Measurements from ENCODE around the gene TBC1D22A.

Gene TBC1D22A

DNA sequence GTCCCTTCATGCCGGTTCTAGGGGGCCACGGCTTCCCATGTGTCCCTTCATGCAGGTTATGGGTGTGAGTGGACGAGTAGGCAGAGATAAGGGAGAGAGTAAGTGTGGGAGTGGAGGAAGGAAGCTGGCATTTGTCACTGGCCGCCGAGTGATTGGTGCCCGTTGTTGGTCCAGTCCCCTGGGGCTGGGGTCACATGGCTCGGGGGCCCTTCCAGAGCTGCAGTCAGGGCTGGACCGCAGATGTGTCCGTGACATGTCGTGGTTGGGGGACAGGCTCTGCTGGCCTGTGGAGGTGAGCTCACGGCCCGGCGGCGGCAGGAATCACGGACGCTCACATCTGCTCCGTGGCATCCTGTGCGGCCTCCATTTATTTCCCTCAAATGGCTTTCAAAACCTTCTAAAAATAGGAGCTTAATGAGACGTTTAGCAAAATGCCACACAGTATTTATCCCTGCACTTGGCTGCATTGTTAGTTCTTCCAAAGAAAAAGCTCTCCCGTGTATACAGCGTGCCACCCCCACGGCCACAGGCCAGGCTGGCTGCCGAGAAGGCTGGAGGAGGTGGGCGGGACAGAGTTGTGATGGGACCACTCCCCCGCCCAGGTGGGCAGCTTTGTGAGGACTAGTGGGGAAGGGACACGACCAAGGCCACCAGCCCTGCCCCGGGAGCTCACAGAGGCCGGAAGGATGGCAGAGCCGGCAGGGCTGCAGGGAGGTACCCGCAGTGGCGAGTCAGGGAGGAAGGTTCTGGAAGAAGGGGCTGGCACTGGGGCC lies 386.7 kb downstream of the TBC1D22A start:
- no peak for DNase-seq

DNA sequence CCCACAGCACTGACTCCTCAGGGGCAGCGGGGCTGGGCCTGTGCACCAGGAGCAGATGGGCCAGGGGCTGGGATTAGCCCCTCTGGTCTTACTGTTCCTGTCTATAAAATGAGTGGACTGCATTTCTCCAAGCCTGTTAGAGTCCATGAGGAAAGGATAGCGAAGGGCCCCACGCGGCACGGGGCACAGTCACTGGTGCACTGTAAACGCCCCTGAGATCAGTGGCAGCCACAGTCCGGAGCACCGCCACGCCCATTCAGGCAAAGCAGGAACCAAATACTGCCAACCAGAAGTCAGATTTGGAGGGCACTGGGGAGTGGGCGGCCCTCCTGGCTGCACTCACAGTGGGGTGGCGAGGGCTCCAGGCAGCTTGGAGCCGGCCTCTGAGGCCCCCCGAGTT lies 387.5 kb downstream of the TBC1D22A start:
- DNase-seq: no peak

DNA sequence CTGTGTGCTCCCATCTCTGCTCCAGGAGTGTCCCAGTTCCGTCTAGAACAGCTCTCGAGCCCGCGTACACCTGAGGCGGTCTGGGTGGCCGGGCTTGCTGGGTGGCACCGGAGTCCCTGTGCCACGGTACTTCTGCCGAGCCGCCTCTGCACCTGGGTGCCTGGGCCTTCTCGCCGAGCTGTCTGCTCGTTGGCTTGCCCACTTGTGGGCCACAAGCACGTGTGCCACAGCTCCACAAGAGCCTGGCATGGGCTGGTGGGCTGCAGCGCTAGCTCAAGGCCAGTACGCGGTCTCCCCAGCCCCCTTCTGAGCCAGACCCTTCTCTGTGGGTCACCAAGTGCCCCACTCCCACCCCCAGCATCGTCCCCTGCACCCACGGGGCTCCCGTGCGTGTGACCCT lies 388.0 kb downstream of the TBC1D22A start:
- no peak for DNase-seq

DNA sequence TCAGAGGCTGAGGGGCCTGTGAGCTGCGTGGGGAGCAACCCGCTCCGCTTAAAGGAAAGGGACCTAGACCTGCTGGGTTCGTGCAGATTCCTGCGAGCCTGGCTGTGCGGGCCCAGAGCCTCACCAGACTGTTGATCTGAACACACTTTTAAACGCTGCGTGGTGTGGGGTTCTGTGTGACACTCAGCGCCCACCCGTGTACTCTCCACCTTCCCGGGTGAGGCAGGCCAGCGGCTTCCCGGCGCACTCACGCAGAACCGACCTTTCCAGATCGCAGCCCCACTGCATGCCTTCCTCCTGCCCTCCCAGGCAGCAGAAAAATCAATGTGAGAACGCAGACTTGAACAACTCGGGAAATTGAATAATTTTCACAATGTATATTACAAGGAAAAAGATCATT lies 388.6 kb downstream of the TBC1D22A start:
- no peak for DNase-seq

DNA sequence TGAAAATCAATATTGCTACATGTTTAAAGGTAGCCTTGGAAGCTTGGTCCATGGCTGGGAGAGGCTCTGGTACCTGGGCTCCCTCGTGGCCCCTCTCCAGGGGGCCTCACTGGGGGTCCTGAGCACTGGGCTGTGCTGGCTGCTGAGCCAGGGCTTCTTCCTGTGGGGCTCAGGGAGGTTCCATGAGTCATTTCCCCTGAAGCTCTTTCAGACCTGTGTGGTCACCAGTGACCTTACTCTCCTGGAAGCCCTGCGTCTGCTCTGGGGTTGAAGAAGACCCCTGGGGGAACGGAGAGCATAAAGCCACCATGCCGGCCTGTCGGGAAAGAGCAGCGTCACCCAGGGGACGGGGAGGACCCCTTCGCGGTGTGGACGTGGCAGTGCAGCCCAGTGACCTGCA lies 389.0 kb downstream of the TBC1D22A start:
- DNase-seq: no peak

DNA sequence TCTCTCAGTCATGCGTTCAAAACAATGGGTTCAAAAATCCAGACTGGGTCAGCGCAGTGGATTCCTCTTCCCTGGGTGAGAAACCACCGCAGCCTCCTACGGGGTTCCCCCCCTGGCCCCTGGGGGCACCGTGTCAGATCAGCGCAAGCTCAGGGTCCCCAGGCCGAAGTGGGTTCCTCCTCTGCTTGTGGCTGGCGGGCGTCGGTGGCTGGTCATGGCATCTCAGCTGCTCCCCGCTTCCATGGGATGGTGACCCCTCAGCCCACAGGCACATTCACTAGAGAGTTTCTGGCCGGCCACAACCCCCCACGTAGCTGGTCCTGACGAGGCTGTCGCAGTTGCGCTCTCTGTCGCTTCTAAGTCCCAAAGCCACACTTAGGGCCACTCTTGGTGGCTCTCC lies 389.8 kb downstream of the TBC1D22A start:
- no peak for DNase-seq

DNA sequence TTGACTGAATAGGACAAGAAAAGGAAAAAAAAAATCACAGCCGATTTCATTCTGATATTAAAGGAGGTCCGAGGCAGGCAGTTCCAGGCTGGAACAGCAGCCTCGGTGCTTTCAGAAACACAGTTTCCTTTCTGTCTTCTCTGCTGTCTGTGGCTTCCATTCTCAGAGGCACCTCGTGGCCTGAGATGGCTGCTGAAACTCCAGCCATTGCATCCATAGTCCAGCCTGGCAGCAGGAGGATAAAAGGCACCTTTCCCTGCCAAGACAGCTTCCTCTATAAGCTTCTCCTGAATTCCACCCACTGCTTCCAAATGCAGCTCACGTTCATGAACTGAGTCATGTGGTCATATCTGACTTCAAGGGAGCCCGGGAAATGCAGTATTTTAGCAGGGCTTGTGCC lies 390.5 kb downstream of the TBC1D22A start:
- DNase-seq: no peak

DNA sequence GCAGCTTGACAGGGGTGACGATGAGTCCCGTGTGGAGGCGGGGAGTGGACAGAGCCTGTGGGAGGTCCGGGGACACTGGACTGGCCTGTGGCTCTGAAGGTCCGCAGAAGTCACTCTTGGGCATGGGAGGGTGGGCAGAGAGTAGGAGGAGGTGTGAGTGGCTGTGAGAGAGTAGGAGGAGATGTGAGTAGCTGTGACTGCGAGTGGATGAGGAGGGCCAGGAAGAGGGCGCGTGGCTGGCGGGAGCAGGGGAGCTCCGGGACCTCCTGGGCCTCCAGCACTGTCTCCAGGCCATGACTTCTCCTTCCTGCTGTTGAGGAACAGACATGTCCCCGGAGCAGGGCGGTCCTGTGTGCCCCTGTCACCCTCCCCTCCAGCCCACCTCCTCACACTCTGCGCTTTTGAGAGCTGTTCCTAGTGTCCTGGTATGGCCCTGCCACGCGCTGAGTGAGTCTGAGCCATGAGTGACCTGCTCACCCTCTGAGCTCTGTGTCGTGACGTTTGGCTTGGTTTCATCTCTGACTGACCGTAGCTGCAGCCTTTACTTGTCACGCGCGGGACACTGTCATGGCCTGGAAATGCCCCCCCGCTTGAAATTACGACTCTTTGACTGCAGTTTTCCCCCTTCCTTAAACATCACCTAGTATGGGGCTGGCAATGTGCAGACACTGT lies 391.5 kb downstream of the TBC1D22A start:
- DNase-seq: no peak

DNA sequence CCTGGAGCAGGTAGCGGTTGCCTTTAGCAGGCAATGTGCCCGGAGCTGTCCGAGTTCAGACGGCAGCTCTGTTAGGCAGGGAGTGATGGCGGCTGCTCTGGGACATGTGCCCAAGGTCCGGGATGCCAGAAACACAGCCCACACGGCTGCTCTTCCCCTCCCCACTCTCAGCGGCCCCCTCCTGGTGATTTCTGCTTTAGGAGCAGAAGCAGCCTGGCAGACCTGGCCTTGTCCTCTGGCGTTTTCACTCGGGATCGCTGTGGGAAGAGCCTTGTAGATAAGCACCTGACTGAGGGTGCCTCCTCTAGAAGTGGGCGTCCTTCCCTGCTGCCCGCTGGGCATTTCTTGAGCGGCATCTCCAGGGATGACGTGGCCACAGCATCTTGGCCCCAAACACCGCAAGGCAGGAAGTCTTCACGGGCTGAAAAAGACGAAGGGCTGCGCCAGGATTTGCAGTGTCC lies 392.2 kb downstream of the TBC1D22A start:
- no peak for DNase-seq

DNA sequence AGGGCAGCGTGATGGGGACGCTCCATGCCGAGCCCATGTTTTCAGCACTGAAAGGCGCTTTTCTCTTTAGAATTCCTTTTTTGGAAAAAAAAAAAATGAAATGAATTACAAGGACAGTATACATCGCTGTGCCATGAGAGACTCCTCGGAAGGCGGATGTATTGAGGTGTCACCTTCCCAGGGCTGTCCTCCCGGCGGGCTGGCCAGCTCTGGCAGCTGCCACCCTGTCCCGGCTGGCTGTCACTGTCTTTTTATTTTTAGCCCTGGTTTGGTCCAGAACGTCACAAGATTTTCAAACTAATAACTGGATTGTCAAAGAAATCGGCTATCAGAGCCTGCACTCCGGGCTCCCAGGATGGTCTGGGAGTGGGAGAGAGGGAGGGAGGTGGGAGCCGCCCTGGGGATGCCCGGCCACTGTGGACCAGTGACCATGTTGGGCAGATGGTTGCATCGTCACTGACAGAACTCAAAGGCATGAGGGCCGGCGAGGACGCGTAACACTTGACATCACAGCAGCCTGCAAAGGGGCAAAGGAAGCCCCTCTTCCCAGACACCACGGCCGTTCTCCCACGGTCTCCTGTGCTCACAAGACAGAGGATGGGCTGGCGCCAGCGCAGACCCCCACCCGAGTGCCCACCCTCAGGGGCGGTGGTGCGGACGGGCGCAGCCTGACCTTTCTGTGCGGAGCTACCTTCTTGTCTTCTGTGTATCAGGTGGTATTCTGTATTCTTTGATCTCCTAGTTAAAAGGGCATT lies 392.9 kb downstream of the TBC1D22A start:
- no peak for DNase-seq

DNA sequence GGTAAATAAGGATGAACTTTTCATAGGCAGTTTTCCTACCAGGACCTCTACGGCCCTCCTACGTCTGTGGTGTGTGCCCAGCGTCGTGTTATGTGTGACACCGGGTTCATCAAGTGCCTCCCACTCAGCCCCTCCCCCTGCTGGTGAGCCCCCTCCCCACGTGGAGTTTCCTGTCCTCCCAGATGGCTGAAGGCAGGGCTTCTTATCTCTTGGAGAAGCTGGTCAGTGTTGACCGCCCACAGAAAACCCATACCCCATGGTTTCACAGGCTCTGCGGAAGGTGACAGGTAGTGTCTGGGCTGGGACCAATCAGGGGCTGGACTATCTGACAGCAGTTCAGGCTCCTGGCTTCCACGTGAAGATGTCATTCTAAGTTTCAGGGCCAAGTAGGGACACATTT lies 393.5 kb downstream of the TBC1D22A start:
- no peak for DNase-seq

DNA sequence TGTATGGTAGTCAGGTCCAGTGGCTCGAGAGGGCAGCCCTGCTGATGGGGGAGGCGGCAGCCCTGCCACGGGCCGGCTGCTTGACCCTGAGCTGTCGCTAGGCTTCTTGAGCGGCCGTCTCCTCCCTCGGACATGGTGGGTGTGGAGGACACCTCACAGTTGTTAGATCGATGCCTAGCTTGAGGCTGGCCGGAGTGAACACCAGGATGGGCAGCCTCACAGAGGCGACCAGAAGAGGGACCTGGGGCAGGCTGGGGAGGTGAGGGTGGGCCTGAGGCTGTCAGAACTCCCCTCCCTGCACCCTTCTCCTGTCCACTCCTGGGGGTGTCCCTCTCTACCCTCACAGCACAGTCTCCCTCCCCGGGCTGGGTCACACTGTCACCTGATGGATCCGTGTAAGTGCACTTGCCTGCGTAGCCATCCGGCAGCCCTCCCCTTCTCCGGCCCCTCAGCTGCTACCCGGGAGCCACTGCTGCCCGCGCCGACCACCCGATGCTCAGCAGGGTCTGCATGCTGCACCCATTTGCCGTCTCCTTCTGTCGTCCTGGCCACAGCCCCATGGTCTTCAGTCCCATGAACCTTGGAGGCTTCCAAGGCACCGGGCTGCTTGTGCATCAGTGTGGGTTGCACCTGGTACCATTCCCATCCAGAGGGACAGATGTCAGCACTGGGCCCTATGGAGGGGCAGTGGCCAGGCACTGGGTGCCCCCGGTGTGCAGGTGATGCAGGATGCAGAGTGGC lies 394.1 kb downstream of the TBC1D22A start:
- DNase-seq: no peak

DNA sequence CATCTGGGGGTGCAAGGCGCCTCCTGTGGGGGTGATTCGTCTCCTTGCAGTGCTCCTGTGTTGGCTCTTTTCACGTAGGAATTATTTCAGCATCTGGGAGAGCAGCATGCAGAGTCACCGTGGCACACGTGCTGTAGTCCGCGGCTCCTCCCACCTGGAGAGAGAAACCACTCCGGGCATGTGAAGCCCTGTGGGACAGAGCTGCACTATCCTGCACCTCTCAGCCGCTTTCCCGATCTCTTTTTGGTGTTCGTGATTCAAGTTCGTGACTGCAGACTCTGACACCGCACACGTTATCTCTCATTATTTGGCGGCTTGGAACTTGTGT lies 394.6 kb downstream of the TBC1D22A start:
- DNase-seq: no peak

DNA sequence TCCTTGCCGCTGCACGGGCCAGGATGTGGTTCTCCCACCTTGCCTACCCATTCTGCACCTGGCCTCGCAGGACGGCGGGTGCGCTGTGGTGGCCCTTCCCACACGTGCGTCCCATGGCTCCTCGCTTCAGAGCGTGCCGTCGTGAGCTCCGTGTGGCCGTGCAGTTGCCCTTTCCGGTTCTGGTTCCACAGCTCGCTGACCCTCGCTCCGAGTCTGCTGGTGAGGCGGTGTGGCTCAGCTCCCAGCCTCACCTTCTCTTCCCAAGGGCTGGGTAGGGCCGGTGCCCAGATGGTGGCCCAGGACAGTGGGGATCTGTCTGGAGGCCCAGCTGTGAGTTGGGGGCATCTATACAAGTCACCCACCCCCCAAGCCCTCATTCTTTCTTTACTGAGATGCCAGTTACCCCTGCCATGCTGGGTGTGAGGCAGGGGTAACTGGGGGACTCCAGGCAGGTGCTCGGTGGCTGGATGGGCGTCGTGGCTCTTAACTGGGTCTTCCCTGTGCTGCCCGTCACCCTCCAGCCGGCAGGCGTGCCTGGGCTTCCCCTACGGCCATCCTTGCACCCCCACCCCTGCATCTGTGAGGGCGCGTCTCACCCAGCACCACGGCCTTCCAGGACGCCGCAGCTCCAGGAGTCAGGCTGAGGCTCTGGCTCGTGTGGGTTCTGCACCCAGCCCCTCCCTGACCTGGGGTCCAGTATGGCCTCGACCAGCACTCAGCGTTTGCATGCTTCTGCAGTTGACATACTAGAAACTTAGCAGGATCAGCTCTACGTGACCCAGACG lies 395.2 kb downstream of the TBC1D22A start:
- no peak for DNase-seq

DNA sequence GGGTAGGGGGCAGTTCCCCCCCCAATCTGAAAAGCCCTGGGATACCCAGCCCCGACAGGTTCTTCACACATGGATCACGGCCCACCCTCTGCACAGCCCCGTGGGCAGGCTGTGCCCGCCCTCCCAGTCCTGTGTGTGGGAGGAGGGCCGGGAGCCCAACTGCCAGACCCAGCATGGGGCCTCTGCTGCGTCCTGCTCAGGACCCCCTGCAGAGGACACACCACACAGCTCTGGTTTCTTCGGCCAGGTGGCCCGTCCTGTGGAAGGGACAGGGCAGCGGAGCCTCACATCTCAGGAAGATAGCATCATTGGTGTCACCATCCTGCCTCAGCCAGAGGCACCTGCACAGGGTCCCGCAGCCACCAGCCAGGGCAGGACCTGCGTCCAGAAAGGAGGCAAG lies 396.0 kb downstream of the TBC1D22A start:
- no peak for DNase-seq

DNA sequence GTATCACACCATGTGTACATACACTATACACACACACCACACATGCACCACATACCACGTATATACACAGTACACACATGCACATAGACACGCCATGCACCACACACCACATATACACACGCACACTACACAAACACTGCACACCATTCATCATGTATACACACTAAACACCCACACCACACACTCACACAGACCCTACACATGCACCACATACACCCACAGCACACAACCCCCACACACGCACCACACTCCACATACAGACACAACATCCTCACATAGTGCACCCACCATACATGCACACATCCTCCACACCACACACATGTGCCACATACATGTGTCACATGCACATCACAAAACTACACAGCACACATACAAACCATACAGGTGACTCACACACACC lies 397.1 kb downstream of the TBC1D22A start:
- DNase-seq: no peak

DNA sequence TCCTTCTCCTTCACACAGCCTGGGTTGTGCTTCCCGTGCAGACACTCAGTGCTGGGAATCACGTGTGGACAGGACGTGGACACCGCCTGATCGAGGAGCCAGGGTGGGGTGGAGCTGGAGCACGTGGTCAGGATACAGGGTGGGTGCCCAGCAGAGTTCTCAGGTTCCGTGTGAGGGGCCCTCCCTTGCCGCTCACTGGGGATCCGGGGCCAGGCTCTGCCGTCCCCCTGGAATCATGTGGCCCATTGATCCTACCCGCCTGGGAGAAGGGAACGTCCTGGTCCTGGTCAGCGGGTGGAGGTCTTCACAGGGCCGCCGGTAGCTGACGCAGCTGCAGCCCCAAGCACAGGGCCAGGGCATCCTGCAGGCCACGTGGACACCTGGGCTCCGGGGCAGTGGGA lies 397.7 kb downstream of the TBC1D22A start:
- DNase-seq: no peak

DNA sequence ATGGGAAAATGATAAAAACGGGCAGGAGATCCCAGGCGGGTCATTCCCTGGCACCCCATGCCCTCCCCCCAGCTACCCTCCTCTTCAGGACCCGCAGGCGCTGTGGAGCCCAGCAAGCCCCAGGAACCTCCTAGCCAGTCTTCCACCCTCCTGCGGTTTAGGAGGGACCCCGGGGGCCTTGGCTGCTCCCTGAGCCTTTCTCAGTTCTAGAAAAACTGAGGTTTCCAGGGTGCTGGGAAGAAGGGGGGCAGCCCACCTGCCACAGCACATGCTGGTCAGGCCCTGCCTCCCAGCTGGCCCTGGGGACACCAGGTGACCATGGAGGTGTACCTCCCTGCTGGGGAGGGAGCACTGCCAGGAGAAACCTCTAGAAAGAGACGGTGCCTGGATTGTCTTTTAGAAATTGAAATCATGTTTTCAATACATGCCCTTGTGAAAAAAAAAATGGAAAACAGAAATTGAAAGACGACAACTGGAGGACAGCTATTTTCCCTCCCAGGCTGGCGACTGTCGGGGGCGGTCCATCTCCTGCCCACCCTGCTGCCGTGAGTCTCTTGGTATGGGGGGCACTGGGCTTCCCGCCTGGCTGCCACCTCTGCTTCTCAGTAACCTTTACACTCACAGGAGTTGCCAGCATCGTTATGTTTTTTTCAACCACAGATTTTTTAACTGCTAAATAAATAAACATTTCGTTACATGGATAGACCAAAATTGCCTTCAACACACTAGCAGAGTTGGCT lies 398.5 kb downstream of the TBC1D22A start:
- DNase-seq: no peak

DNA sequence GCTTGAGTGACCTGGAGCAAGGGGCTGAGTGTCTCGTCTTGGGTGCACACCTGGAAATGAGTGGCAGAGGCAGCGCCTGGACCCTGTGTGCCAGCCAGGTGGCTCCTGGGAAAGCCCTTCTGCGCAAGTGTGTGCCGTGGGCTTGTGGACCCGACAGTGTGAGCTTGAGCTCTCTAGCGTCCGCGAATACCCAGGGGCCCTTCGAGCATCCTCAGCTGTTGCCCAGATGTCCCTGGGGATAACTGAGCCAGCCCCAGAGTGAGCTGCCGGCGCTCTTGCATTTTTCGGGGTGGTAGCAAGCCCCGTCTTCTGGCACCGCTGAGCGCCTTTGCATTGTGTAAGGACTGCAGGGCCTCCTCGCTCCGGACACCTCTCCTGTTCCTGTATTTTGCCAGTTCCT lies 399.2 kb downstream of the TBC1D22A start:
- DNase-seq: no peak

DNA sequence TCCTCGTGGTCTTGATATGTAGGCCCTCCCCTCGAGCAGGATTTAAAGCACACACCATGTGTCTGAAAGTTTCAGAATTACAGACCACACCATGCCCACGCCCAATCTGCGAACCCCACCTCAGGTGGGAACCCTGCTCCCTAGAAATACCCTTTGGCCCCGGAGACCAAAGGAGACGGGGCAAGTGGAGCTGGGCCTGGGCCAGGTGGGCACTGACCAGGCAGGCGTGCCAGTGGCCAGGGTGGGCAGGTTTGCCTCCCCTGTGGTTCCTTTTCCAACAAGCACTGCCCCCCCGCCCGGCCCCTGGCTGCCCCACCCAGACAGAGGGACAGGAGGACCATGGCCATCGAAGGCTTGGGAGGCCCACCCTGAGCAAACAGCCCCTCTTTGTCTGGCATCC lies 400.4 kb downstream of the TBC1D22A start:
- no peak for DNase-seq

DNA sequence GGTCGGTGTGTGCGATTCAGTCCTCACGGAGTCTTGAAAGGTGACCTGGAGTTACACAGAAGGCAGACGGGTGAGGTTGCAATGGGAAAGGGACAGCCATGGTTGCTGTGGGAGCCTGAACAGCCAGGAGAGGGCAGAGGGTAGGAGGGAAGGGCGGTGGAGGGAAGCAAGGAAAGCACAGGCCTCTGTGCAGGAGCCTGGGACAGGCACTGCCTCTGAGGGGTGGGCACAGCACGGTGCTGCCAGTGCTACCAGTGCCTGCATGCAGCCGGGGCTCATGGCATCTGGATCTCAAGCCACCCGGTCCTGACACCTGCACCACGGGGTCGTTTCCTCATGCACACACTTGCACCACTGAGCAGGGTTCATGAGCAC lies 401.0 kb downstream of the TBC1D22A start:
- no peak for DNase-seq
